Stomach (tissue), 9 donors: ENCODE measurements around the gene KLHL28. TPM values are rescaled to one million over a fixed set of nuclear protein-coding genes. Genes with fewer than 3 reads are reported as not detected.

ENCODE experiments used
- DNase-seq, 2 donors: peaks; one replicate each; pipeline versions ENCODE4 v3.0.0 to v3.0.0-alpha.2; 2013 to 2019
- H3K27ac ChIP-seq, 5 donors: fragments of 200-600 bp in 4 of 5; sonication (generic) in 4 of 5; one replicate each; pipeline ENCODE4 v1.5.1; 2013 to 2019; ENCODE audit warnings: mild to moderate bottlenecking in 1 of 5, moderate library complexity in 1 of 5
- H3K27me3 ChIP-seq, 3 donors: fragments of 200-600 bp; sonication (generic); one replicate each; pipeline ENCODE4 v1.5.1; 2017 to 2019; ENCODE audit warnings: mixed run types in 1 of 3
- H3K36me3 ChIP-seq, 4 donors: fragments of 200-600 bp; sonication (generic); 1 replicate in 3 of 4; 2 replicates in 1 of 4; pipeline ENCODE4 v1.5.1; 2016 to 2019
- H3K4me1 ChIP-seq, 4 donors: fragments of 200-600 bp; sonication (generic); one replicate each; pipeline ENCODE4 v1.5.1; 2016 to 2019
- H3K4me3 ChIP-seq, 4 donors: fragments of 200-600 bp; sonication (generic) in 3 of 4; one replicate each; pipeline ENCODE4 v1.5.1; 2016 to 2019; ENCODE audit warnings: mild to moderate bottlenecking in 1 of 4
- H3K9me3 ChIP-seq, 4 donors: fragments of 200-600 bp; sonication (generic); one replicate each; pipeline ENCODE4 v1.5.1; 2016 to 2019
- CTCF ChIP-seq, 7 experiments: fragments of 450-650 bp in 4 of 7; fragments of 200-600 bp in 3 of 7; sonication (generic) in 3 of 7; IDR thresholded peaks; one replicate each; pipeline ENCODE4 v1.5.1; 2016 to 2019; ENCODE audit warnings: antibody characterized with exemption in 7 of 7, control low read depth in 2 of 7, mild to moderate bottlenecking in 1 of 7
- EP300 ChIP-seq: sonication (generic); formaldehyde crosslinking; IDR thresholded peaks from one replicate; pipeline ENCODE4 v1.6.1; 2017; ENCODE audit warnings: antibody characterized with exemption
- POLR2A ChIP-seq, 4 donors: fragments of 450-650 bp; IDR thresholded peaks; one replicate each; pipeline ENCODE4 v1.6.1; 2016; ENCODE audit warnings: antibody characterized with exemption in 4 of 4, control low read depth in 2 of 4, mild to moderate bottlenecking in 1 of 4, moderate library complexity in 1 of 4
- POLR2AphosphoS5 ChIP-seq, 3 donors: sonication (generic); formaldehyde crosslinking; IDR thresholded peaks; one replicate each; pipeline ENCODE4 v1.6.1; 2016; ENCODE audit warnings: antibody characterized with exemption in 3 of 3
- WGBS, 5 donors: extraction: QIAGEN DNeasy Blood & Tissue Kit in 3 of 5; methylation state at CpG; one replicate each; pipeline versions ENCODE4 v1.1.5 to v1.1.7; 2013 to 2018; 5-methylcytosine and 5-hydroxymethylcytosine counted together
- intact Hi-C: fragments of 100-400 bp; cut with DNase I; formaldehyde crosslinking; loops from one replicate; pipeline ENCODE4 v1.15.1; 2023; ENCODE audit warnings: low total_unique reads
- polyA plus RNA-seq, 3 donors: library from polyadenylated mRNA; stranded (reverse); fragments of 200-250 nt; gene quantifications; one replicate each; pipeline ENCODE4 v1.2.3, GENCODE V29; 2013
- total RNA-seq, 5 donors: library from RNA; depleted of rRNA; stranded (reverse); fragments of >200 nt; gene quantifications; one replicate each; pipeline versions ENCODE4 v1.1.0 to v1.2.3, GENCODE V29; 2014 to 2016
- donor health status: healthy with polysubstance abuse.
- donor health status: Bipolar disorder and iron deficiency.
- donor health status: healthy.

Gene KLHL28
- total and polyA plus RNA-seq, 8 donors = 1.5 to 20.6 (median 7.0) TPM

GRCh38 chr14:44887596-44887955 lies 74.2 kb downstream of the KLHL28 start:
- Histone ChIP-seq H3K9me3 (peaks cover 0 to 5% (median 2%) of the 10 kb centered on the region in 4 donors), H3K4me1 (peaks cover 0 to 6% (median 0%) of the 10 kb centered on the region in 4 donors), H3K4me3 (no peak overlapping the region), H3K36me3 (no peaks in the 10 kb centered on the region), H3K27me3 (no peaks in the 10 kb centered on the region), H3K27ac (no peak overlapping the region)
- intact Hi-C loops = no loop called here
- 96 to 98% (median 97%) methylated on average over 16 of the region's 16 CpGs for WGBS, 5 donors
- no peak for TF ChIP-seq CTCF (IDR thresholded peaks at IDR 0.05)
- no peak for TF ChIP-seq EP300
- no peak for TF ChIP-seq POLR2A (IDR thresholded peaks at IDR 0.05)
- TF ChIP-seq POLR2AphosphoS5 (IDR thresholded peaks at IDR 0.05) = no peak
- no peak for DNase-seq

GRCh38 chr14:44886860-44887595 lies 74.7 kb downstream of the KLHL28 start:
- peaks cover 0 to 11% (median 6%) of the 10 kb centered on the region in 4 donors for H3K9me3 ChIP-seq
- no peak overlapping the region for H3K27ac ChIP-seq
- no peaks in the 10 kb centered on the region for H3K36me3 ChIP-seq
- DNase-seq = no peak
- intact Hi-C loops = no loop called here
- no peak overlapping the region for H3K4me3 ChIP-seq
- H3K4me1 ChIP-seq = peaks cover 0 to 6% (median 0%) of the 10 kb centered on the region in 4 donors
- H3K27me3 ChIP-seq = no peaks in the 10 kb centered on the region
- TF ChIP-seq CTCF (IDR thresholded peaks at IDR 0.05) (no peak), EP300 (no peak), POLR2AphosphoS5 (IDR thresholded peaks at IDR 0.05) (no peak), POLR2A (IDR thresholded peaks at IDR 0.05) (no peak)
- WGBS, 5 donors = 93 to 98% (median 95%) methylated on average over 34 to 35 of the region's 35 CpGs

- 83 to 94% (median 93%) methylated on average over 2 of the region's 2 CpGs for WGBS, 5 donors
- intact Hi-C loops = no loop called here
- Histone ChIP-seq H3K36me3 (no peaks in the 10 kb centered on the region), H3K27ac (no peak overlapping the region), H3K9me3 (peaks cover 0 to 18% (median 10%) of the 10 kb centered on the region in 4 donors), H3K4me1 (no peaks in the 10 kb centered on the region), H3K27me3 (no peaks in the 10 kb centered on the region), H3K4me3 (no peak overlapping the region)
- no peak for DNase-seq
- no peak for TF ChIP-seq CTCF (IDR thresholded peaks at IDR 0.05)
- no peak for TF ChIP-seq EP300
- no peak for TF ChIP-seq POLR2A (IDR thresholded peaks at IDR 0.05)
- no peak for TF ChIP-seq POLR2AphosphoS5 (IDR thresholded peaks at IDR 0.05)
These were observed 81.0 kb downstream of the KLHL28 start for GRCh38 chr14:44880791-44881190.

Other genes starting within 250 kb of the KLHL28 start
- gene TOGARAM1, start 243 bp upstream of the KLHL28 start, total RNA-seq = 10 to 100 TPM in 4 of 5 donors, 1 to 10 TPM in 1; 2.9 to 58.0 (median 25.8) TPM
- gene TOGARAM1, start 243 bp upstream of the KLHL28 start, polyA plus RNA-seq = 1 to 10 TPM; 2.6 to 5.5 (median 3.8) TPM
- 100 to 1,000 TPM in 1 of 5 donors, 10 to 100 TPM in 4; 12.5 to 148 (median 43.2) TPM for gene PRPF39, start 122.2 kb upstream of the KLHL28 start, total RNA-seq
- 10 to 100 TPM in 1 of 3 donors, 1 to 10 TPM in 2; 7.5 to 25.3 (median 9.0) TPM for gene PRPF39, start 122.2 kb upstream of the KLHL28 start, polyA plus RNA-seq
- gene FKBP3, start 172.5 kb upstream of the KLHL28 start, total RNA-seq = 10 to 100 TPM in 3 of 5 donors, 1 to 10 TPM in 1, under 1 TPM in 1; 0.58 to 43.3 (median 28.4) TPM
- 10 to 100 TPM; 66.3 to 81.3 (median 80.2) TPM for gene FKBP3, start 172.5 kb upstream of the KLHL28 start, polyA plus RNA-seq
- gene FANCM, start 174.0 kb upstream of the KLHL28 start, total RNA-seq = 10 to 100 TPM in 1 of 5 donors, 1 to 10 TPM in 4; 2.9 to 15.2 (median 4.0) TPM
- 1 to 10 TPM in 2 of 3 donors, under 1 TPM in 1; 0.92 to 3.1 (median 1.8) TPM for gene FANCM, start 174.0 kb upstream of the KLHL28 start, polyA plus RNA-seq